GM12891 (cell line): Measurements from ENCODE around the gene SORCS2.

Experiments
- DNase-seq: peaks from one replicate; pipeline ENCODE4 v3.0.0; 2011; ENCODE audit warnings: low spot score; ENCODE audit not compliant: insufficient read length
- FAIRE-seq: peaks from 2 replicates; lab custom pipeline; 2011; peaks lifted over from hg19 to GRCh38; lab: Jason Lieb, UNC
- PAX5 ChIP-seq: IDR thresholded peaks from 2 replicates; pipeline ENCODE4 v1.6.1; 2011; ENCODE audit warnings: low read length, moderate library complexity, mild to moderate bottlenecking; ENCODE audit not compliant: insufficient read depth, severe bottlenecking
- POLR2A ChIP-seq: IDR thresholded peaks from 2 replicates; pipeline ENCODE4 v1.6.1; 2011; ENCODE audit warnings: low read depth, low read length, control low read depth
- POLR2AphosphoS5 ChIP-seq: IDR thresholded peaks from 2 replicates; pipeline ENCODE4 v1.6.1; 2011; ENCODE audit warnings: low read depth, low read length, control low read depth
- POU2F2 ChIP-seq: IDR thresholded peaks from 2 replicates; pipeline ENCODE4 v1.6.1; 2011; ENCODE audit warnings: low read depth, mild to moderate bottlenecking, control low read depth, low read length, moderate library complexity
- SPI1 ChIP-seq: IDR thresholded peaks from 2 replicates; pipeline ENCODE4 v1.6.1; 2011; ENCODE audit warnings: low read depth, low read length, control low read depth
- TAF1 ChIP-seq: IDR thresholded peaks from 2 replicates; pipeline ENCODE4 v1.6.1; 2011; ENCODE audit warnings: low read depth, low read length, control low read depth

SORCS2 gene

GRCh38 chr4:7289589-7289988 is 97.3 kb downstream of the SORCS2 start:
- FAIRE-seq (no peak), DNase-seq (no peak)
- no peak for TF ChIP-seq PAX5
- no peak for TF ChIP-seq POLR2AphosphoS5
- no peak for TF ChIP-seq SPI1
- no peak for TF ChIP-seq POU2F2
- TF ChIP-seq POLR2A, result no peak
- no peak for TF ChIP-seq TAF1

GRCh38 chr4:7291372-7292114 is 99.2 kb downstream of the SORCS2 start:
- TF ChIP-seq PAX5, result no peak
- no peak for TF ChIP-seq POU2F2
- no peak for TF ChIP-seq TAF1
- no peak for TF ChIP-seq POLR2AphosphoS5
- TF ChIP-seq SPI1, result no peak
- no peak for TF ChIP-seq POLR2A
- no peak for FAIRE-seq
- DNase-seq, result no peak

GRCh38 chr4:7293703-7294102 is 101.4 kb downstream of the SORCS2 start:
- DNase-seq (no peak), FAIRE-seq (no peak)
- TF ChIP-seq POLR2AphosphoS5, result no peak
- no peak for TF ChIP-seq POU2F2
- TF ChIP-seq POLR2A, result no peak
- no peak for TF ChIP-seq PAX5
- TF ChIP-seq TAF1, result no peak
- TF ChIP-seq SPI1, result no peak

GRCh38 chr4:7294176-7294756 is 101.9 kb downstream of the SORCS2 start:
- no peak for TF ChIP-seq POLR2AphosphoS5
- no peak for TF ChIP-seq POLR2A
- DNase-seq, result no peak
- FAIRE-seq, result no peak

- DNase-seq, result no peak
- TF ChIP-seq TAF1 (no peak), SPI1 (no peak), POLR2A (no peak), POU2F2 (no peak), PAX5 (no peak), POLR2AphosphoS5 (no peak)
- FAIRE-seq, result no peak
These were observed 103.0 kb downstream of the SORCS2 start for GRCh38 chr4:7295197-7295910.

- TF ChIP-seq POU2F2, result no peak
- TF ChIP-seq PAX5, result no peak
- TF ChIP-seq SPI1, result no peak
- no peak for TF ChIP-seq TAF1
- TF ChIP-seq POLR2AphosphoS5, result no peak
- TF ChIP-seq POLR2A, result no peak
- FAIRE-seq (no peak), DNase-seq (peak; percentile 59)
These were observed 103.7 kb downstream of the SORCS2 start for GRCh38 chr4:7295911-7296660.

- TF ChIP-seq TAF1 (no peak), PAX5 (no peak), POU2F2 (no peak), SPI1 (no peak), POLR2A (no peak), POLR2AphosphoS5 (no peak)
- FAIRE-seq (no peak), DNase-seq (no peak)
These were observed 104.5 kb downstream of the SORCS2 start for GRCh38 chr4:7296661-7297335.

- TF ChIP-seq POLR2AphosphoS5, result no peak
- TF ChIP-seq SPI1, result no peak
- no peak for TF ChIP-seq POLR2A
- TF ChIP-seq PAX5, result no peak
- TF ChIP-seq TAF1, result no peak
- no peak for TF ChIP-seq POU2F2
- DNase-seq, result no peak
- FAIRE-seq, result no peak
These were observed 105.0 kb downstream of the SORCS2 start for GRCh38 chr4:7297374-7297773.
